HG03280 (cell line): ENCODE measurements around the gene SLX4.

Experiments
- ATAC-seq: cut with Tn5 transposase; IDR thresholded peaks from one replicate; pipeline ENCODE4 v1.9.1; 2021; ENCODE audit warnings: mild to moderate bottlenecking, moderate library complexity; ENCODE audit not compliant: unreplicated experiment

SLX4 gene

GRCh38 chr16:3601614-3602319, 9.6 kb downstream of the SLX4 start:
- no peak for ATAC-seq

DNA sequence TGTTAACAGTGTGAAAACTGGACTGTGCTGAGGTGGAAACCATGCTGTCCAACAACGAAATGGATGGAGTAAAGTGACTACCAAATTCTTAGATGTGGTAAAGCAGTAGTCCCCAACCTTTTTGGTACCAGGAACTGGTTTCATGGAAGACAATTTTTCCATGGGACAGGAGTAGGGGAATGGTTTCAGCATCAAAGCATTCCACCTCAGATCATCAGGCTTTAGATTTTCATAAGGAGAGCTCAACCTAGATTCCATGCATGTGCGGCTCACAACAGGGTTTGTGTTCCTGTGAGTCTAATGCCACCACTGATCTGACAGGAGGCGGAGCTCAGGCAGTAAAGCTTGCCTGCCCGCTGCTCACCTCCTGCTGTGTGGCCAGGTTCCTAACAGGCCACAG, 11.5 kb downstream of the SLX4 start:
- no peak for ATAC-seq

- no peak for ATAC-seq
These were observed 12.3 kb downstream of the SLX4 start for GRCh38 chr16:3599121-3599520.

DNA sequence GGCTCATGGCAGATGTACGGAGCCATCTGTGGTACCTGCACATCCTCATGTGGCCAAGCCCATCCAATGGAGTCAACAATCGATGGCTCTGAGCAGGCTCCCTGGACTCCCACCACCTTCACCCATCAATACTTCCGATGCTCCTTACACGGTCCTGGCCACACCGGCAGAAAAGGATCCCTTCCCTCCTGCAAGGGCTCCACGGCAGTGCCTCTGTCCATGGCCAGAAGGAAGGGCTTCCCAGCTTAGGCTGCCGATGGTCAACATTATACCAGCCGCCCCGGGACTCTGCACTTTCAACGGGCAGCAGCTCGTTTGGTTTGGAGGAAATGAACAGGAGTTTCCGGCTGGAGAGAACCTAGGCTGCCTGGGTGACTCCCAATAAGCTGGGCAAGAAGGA, 13.2 kb downstream of the SLX4 start:
- ATAC-seq: no peak

- ATAC-seq: no peak
These were observed 13.7 kb downstream of the SLX4 start for GRCh38 chr16:3597676-3598075.

DNA sequence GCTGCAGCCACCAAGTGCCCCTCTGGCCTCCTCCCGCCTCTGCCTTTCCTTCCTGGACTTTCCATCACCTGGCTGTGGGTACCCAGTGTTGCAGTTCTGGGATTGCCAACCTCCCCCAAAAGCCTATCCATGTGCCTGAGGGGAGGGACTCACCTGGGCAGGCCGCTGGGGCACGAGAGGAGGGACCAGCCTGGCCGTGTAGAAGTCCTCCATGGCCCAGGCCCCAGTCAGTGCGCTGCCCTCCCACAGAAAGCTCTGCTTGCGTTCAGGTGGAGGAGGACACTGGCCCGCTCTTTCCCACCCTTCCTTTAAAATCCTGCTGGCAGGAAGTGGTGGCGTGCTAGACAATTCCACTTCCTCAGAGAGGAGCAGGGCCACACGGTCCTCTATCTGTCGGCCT, 14.2 kb downstream of the SLX4 start:
- no peak for ATAC-seq

GRCh38 chr16:3596101-3596861, 15.1 kb downstream of the SLX4 start:
- no peak for ATAC-seq

DNA sequence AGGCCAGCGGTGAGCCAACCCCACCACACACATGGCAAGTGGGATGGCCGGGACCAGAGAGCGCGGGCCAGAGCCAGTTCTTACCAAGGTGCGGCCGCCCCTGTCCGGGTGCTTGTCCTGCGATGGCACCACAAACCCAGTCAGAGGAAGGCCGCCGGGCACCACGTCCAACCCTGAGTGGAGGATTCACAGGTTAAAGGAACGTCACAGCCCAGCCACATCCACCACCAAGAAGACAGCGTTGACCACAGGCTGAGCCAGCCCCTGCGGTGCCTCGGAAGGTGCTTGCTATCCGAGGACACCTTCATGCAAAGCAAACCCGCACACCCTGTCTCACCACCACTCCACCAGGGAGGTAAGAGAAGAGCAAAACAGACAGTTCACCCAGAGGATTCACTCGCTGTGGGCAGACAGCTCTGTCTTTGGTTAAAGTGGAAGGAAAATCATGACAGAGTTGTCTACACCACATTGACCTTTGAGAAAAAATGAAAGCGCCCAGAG, 15.8 kb downstream of the SLX4 start:
- ATAC-seq: no peak

GRCh38 chr16:3595110-3595486, 16.3 kb downstream of the SLX4 start:
- ATAC-seq: no peak

GRCh38 chr16:3594316-3595109, 16.9 kb downstream of the SLX4 start:
- no peak for ATAC-seq

DNA sequence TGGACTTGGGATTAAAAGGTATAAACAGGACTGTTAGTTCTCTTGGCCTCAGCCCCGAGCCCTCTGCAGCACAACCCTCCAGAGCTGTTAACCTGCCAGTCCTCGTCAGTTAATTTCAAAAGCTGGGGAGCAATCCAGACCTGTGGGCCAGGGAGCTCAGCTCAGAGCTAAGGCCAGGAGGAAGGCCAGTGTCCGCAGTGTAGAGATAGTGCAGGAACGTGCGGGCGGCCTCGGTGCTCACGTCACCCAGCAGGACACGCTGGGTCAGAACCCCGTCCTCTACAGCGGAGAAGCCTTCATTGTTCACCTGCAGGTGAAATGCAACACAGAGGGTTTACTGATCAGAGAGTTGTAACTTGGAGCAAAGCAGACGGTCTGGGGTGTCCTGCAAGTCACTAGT, 18.8 kb downstream of the SLX4 start:
- no peak for ATAC-seq

DNA sequence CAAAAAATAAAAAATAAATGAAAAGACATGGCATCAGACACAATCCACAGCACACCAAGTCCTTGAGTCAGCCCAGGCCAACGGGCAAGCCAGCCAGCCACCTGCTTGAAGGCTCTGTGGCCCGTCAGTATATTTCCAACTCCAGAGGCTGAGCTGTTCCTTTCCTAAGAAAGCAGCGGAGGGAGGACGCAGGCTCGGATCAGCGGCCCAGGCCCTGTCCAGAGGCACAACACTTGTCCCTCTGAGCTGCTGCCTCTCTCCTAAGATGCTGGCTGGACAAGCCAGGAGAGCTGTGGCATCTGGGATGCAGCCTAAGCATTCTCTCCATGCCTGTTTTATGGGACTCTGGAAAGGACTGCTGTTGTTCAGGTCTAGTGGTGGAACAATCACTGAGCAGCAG, 19.4 kb downstream of the SLX4 start:
- no peak for ATAC-seq

DNA sequence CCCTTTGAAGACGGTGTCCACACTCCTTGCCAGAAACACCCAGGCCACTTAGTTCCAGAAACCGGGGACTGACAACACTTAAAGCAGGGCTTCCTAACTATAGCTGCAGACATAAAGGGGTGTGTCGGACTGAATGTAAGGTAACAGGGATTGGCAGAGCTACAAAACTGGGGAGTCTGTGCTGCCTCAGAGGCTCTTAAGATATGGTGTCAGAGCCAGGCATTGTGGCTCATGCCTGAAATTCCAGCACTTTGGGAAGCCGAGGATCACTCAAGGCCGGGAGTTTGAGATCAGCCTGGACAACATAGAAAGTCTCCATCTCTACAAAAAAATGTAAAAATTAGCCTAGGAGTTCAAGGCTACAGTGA, 20.0 kb downstream of the SLX4 start:
- ATAC-seq: no peak

- no peak for ATAC-seq
These were observed 20.5 kb downstream of the SLX4 start for GRCh38 chr16:3590736-3591435.

GRCh38 chr16:3589991-3590701, 21.3 kb downstream of the SLX4 start:
- ATAC-seq: no peak

- ATAC-seq: no peak
These were observed 21.9 kb downstream of the SLX4 start for GRCh38 chr16:3589441-3589921.

DNA sequence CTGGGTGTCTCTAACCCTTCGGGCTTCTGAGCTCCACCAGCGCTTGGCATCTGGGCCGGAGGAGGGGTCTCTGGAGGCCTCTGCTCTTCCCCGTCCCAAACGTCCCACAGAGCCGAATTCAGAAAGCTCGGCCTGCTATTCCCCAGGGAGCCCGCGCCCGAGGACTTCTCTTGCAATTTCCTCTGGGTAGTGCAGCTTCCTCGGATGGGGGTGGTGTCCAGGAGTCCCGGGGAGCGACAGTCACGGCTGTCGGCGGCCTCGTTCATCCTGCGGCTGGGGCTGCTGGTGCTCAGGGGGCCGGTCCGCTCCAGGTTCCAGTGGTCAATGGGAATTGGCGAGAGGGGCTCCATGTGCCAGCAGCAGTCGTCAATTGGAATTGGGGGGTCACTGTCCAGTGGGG, 22.4 kb downstream of the SLX4 start:
- no peak for ATAC-seq

- no peak for ATAC-seq
These were observed 23.8 kb downstream of the SLX4 start for GRCh38 chr16:3587547-3588110.

GRCh38 chr16:3584412-3584811, 27.0 kb downstream of the SLX4 start:
- ATAC-seq: no peak
